LNCaP clone FGC (cell line): ENCODE data around the gene DPYSL3.
A peak's percentile ranks its signal among the peaks of the same experiment; 100 is the strongest.

Source experiments
- DNase-seq: peaks from one replicate; pipeline ENCODE4 v3.0.0-alpha.2; 2011; ENCODE audit warnings: low read depth
- H3K4me3 ChIP-seq: 2 replicates; pipeline ENCODE4 v1.5.1; 2011; ENCODE audit warnings: mild to moderate bottlenecking, low read depth, low read length, control low read depth
- CTCF ChIP-seq: IDR thresholded peaks from 2 replicates; pipeline ENCODE4 v1.5.1; 2012; ENCODE audit warnings: mild to moderate bottlenecking; ENCODE audit not compliant: control insufficient read depth, insufficient read depth; ENCODE audit errors: extremely low read depth

The DPYSL3 gene

GRCh38 chr5:147439254-147439653 lies 70.6 kb downstream of the DPYSL3 start:
- TF ChIP-seq CTCF, result no peak
- DNase-seq, result no peak
- no peak overlapping the region for H3K4me3 ChIP-seq

GRCh38 chr5:147437161-147437596 lies 72.7 kb downstream of the DPYSL3 start:
- DNase-seq, result no peak
- no peak for TF ChIP-seq CTCF
- H3K4me3 ChIP-seq, result no peak overlapping the region

GRCh38 chr5:147436596-147436995 lies 73.3 kb downstream of the DPYSL3 start:
- TF ChIP-seq CTCF, result no peak
- no peak overlapping the region for H3K4me3 ChIP-seq

GRCh38 chr5:147434049-147434448 lies 75.8 kb downstream of the DPYSL3 start:
- DNase-seq, result peak; percentile 10
- no peak for TF ChIP-seq CTCF
- H3K4me3 ChIP-seq, result no peak overlapping the region

More at GRCh38 chr5:147436596-147436995, 73.3 kb downstream of the DPYSL3 start:
- DNase-seq, result no peak

GRCh38 chr5:147432323-147432722 lies 77.5 kb downstream of the DPYSL3 start:
- TF ChIP-seq CTCF, result no peak
- DNase-seq, result no peak
- H3K4me3 ChIP-seq, result no peak overlapping the region

GRCh38 chr5:147431586-147431985 lies 78.3 kb downstream of the DPYSL3 start:
- DNase-seq, result no peak
- no peak overlapping the region for H3K4me3 ChIP-seq
- no peak for TF ChIP-seq CTCF

- no peak for DNase-seq
- TF ChIP-seq CTCF, result no peak
- no peak overlapping the region for H3K4me3 ChIP-seq
Measured at GRCh38 chr5:147430628-147431027, 79.2 kb downstream of the DPYSL3 start.
